ENCODE data around the gene SH3BP4.

GRCh38 chr2:235088496-235088921 lies 136.7 kb downstream of the SH3BP4 start:
- TF ChIP-seq CTCF (conservative IDR thresholded peaks at IDR 0.05; ENCODE audit: low read depth, low read length) (no peak), EZH2 (IDR thresholded peaks at IDR 0.05; ENCODE audit: borderline replicate concordance, low read depth, low read length, poor library complexity, severe bottlenecking) (no peak)
